ENCODE data around the gene AFF3. TPM values are rescaled to one million over a fixed set of nuclear protein-coding genes. Genes with fewer than 3 reads are reported as not detected.

Gene AFF3
- total and polyA plus RNA-seq, 2 of the 8 experiments (the other 6 are each of a cell fraction or from before 2014, with no cell fraction given) = 0.27 to 3.0 TPM

- TF ChIP-seq RFX5 (IDR thresholded peaks at IDR 0.05; ENCODE audit: borderline replicate concordance, low read depth, low read length) (no peak), BACH1 (IDR thresholded peaks at IDR 0.05; ENCODE audit: low read length) (no peak), BCL11A (IDR thresholded peaks at IDR 0.05; ENCODE audit: low read depth in 2 of 2, low read length in 2 of 2) (no peak), CREB1 (IDR thresholded peaks at IDR 0.05) (no peak), EZH2 (IDR thresholded peaks at IDR 0.05; ENCODE audit: low read depth, low read length, severe bottlenecking) (no peak), CHD7 (IDR thresholded peaks at IDR 0.05; ENCODE audit: insufficient replicate concordance, low read length) (no peak)
These were observed 518.8 kb downstream of the AFF3 start (continued) for GRCh38 chr2:99623613-99624012.
